IMR-90 (cell line): ENCODE measurements around the gene EFCAB8. TPM values are rescaled to one million over a fixed set of nuclear protein-coding genes. Genes with fewer than 3 reads are reported as not detected.

ENCODE experiments used
- ATAC-seq: fragments of 200-7000 bp; cut with Tn5 transposase; 2 replicates; pipeline ENCODE4 v1.9.1; 2020; ENCODE audit warnings: low read depth, mild to moderate bottlenecking, moderate library complexity
- BruUV-seq: library from RNA; stranded (reverse); fragments of 400-500 nt; replicated peaks from 2 replicates; lab custom pipeline; 2021; lab: Mats Ljungman, UMichigan
- CTCF ChIA-PET: fragments of 300-600 bp; formaldehyde crosslinking; extraction: SDS; loops from one replicate; lab custom pipeline; 2021; ENCODE audit warnings: antibody characterized with exemption; lab: Yijun Ruan, JAX
- POLR2A ChIA-PET: fragments of 300-600 bp; sonication (Branson Sonifier 250); formaldehyde crosslinking; loops from one replicate; lab custom pipeline; 2022; ENCODE audit warnings: antibody characterized with exemption; ENCODE audit not compliant: unreplicated experiment; lab: Charles Lee
- DNase-seq: peaks from one replicate; pipeline ENCODE4 v3.0.0; 2013
- H2AFZ ChIP-seq: replicated peaks from 2 replicates; pipeline ENCODE3; 2013; ENCODE audit warnings: low read length, mild to moderate bottlenecking; ENCODE audit not compliant: poor library complexity
- H2AK5ac ChIP-seq: 2 replicates; pipeline ENCODE4 v1.6.1; 2013; ENCODE audit warnings: low read depth, low read length, inconsistent platforms
- H2AK9ac ChIP-seq: replicated peaks from 2 replicates; pipeline ENCODE3; 2013; ENCODE audit warnings: mild to moderate bottlenecking, low read depth, low read length, moderate library complexity; ENCODE audit not compliant: poor library complexity
- H2BK120ac ChIP-seq: 2 replicates; pipeline ENCODE4 v1.6.1; 2013; ENCODE audit warnings: low read depth, low read length, inconsistent platforms
- H2BK15ac ChIP-seq: 3 replicates; pipeline ENCODE4 v1.6.1; 2013; ENCODE audit warnings: low read depth, low read length, inconsistent platforms
- H2BK20ac ChIP-seq: 2 replicates; pipeline ENCODE4 v1.6.1; 2013; ENCODE audit warnings: low read depth, mild to moderate bottlenecking, inconsistent platforms, low read length, moderate library complexity
- H2BK5ac ChIP-seq: 2 replicates; pipeline ENCODE4 v1.6.1; 2013; ENCODE audit warnings: mild to moderate bottlenecking, low read depth, low read length, inconsistent platforms; ENCODE audit not compliant: poor library complexity, severe bottlenecking
- H3K14ac ChIP-seq: replicated peaks from 2 replicates; pipeline ENCODE4 v1.6.1; 2013; ENCODE audit warnings: low read depth, low read length, inconsistent platforms
- H3K18ac ChIP-seq: 2 replicates; pipeline ENCODE4 v1.6.1; 2013; ENCODE audit warnings: low read depth, low read length, control low read depth
- H3K23ac ChIP-seq: 2 replicates; pipeline ENCODE4 v1.6.1; 2013; ENCODE audit warnings: low read depth, low read length, inconsistent platforms
- H3K27ac ChIP-seq: 2 replicates; pipeline ENCODE4 v1.5.1; 2013; ENCODE audit warnings: mild to moderate bottlenecking, control low read depth, low read length; ENCODE audit not compliant: insufficient read depth
- H3K27me3 ChIP-seq: 2 replicates; pipeline ENCODE4 v1.6.1; 2013; ENCODE audit warnings: low read length; ENCODE audit not compliant: control insufficient read depth, insufficient read depth
- H3K36me3 ChIP-seq: 2 replicates; pipeline ENCODE4 v1.6.1; 2013; ENCODE audit warnings: low read length, mixed read lengths; ENCODE audit not compliant: control insufficient read depth, insufficient read depth
- H3K4ac ChIP-seq: 2 replicates; pipeline ENCODE4 v1.6.1; 2013; ENCODE audit warnings: low read depth, low read length, inconsistent platforms
- H3K4me1 ChIP-seq: 2 replicates; pipeline ENCODE4 v1.6.1; 2013; ENCODE audit warnings: low read length, mixed read lengths; ENCODE audit not compliant: control insufficient read depth, insufficient read depth
- H3K4me2 ChIP-seq: 2 replicates; pipeline ENCODE4 v1.6.1; 2013; ENCODE audit warnings: low read depth, mild to moderate bottlenecking, control low read depth, low read length, moderate library complexity
- H3K4me3 ChIP-seq: 2 replicates; pipeline ENCODE4 v1.5.1; 2013; ENCODE audit warnings: low read depth, mild to moderate bottlenecking, control low read depth, low read length, moderate library complexity; ENCODE audit not compliant: insufficient read depth
- H3K56ac ChIP-seq: 2 replicates; pipeline ENCODE4 v1.6.1; 2013; ENCODE audit warnings: low read length, inconsistent platforms; ENCODE audit not compliant: insufficient read depth; ENCODE audit errors: extremely low read depth
- H3K79me1 ChIP-seq, 2 experiments: 2 replicates each; pipeline ENCODE4 v1.6.1; 2013; ENCODE audit warnings: low read length in 2 of 2, inconsistent platforms in 1 of 2, low read depth in 1 of 2
- H3K9ac ChIP-seq: 2 replicates; pipeline ENCODE4 v1.6.1; 2013; ENCODE audit warnings: low read depth, low read length, control low read depth
- H3K9me1 ChIP-seq: 2 replicates; pipeline ENCODE4 v1.6.1; 2013; ENCODE audit warnings: low read length, inconsistent platforms; ENCODE audit not compliant: insufficient read depth
- H3K9me3 ChIP-seq: 2 replicates; pipeline ENCODE4 v1.6.1; 2013; ENCODE audit warnings: low read length; ENCODE audit not compliant: control insufficient read depth, insufficient read depth
- H4K20me1 ChIP-seq: 2 replicates; pipeline ENCODE4 v1.6.1; 2013; ENCODE audit warnings: low read length, inconsistent platforms; ENCODE audit not compliant: insufficient read depth
- H4K5ac ChIP-seq: 2 replicates; pipeline ENCODE4 v1.6.1; 2013; ENCODE audit warnings: mild to moderate bottlenecking, low read depth, low read length, control low read depth
- H4K8ac ChIP-seq, 2 experiments: 2 replicates each; pipeline ENCODE4 v1.6.1; 2013; ENCODE audit warnings: low read depth in 2 of 2, low read length in 2 of 2, control low read depth in 1 of 2, inconsistent platforms in 1 of 2
- H4K91ac ChIP-seq: 2 replicates; pipeline ENCODE4 v1.6.1; 2013; ENCODE audit warnings: low read depth, low read length, inconsistent platforms; ENCODE audit not compliant: insufficient read depth
- CEBPB ChIP-seq: IDR thresholded peaks from 2 replicates; pipeline ENCODE4 v1.6.1; 2012; ENCODE audit warnings: low read depth, low read length, improper control_type of control experiment
- ELK1 ChIP-seq: fragments of 150-350 bp; IDR thresholded peaks from 2 replicates; pipeline ENCODE4 v1.6.1; 2016; ENCODE audit warnings: low read depth, mild to moderate bottlenecking, low read length, moderate library complexity, borderline replicate concordance
- RAD21 ChIP-seq: IDR thresholded peaks from 2 replicates; pipeline ENCODE4 v1.6.1; 2012; ENCODE audit warnings: low read length, improper control_type of control experiment
- RCOR1 ChIP-seq: IDR thresholded peaks from 2 replicates; pipeline ENCODE4 v1.6.1; 2012; ENCODE audit warnings: mild to moderate bottlenecking, low read length, improper control_type of control experiment; ENCODE audit not compliant: insufficient replicate concordance
- USF2 ChIP-seq: fragments of 150-350 bp; IDR thresholded peaks from 2 replicates; pipeline ENCODE4 v1.6.1; 2017; ENCODE audit warnings: mild to moderate bottlenecking, antibody characterized with exemption, low read length, low read depth
- WGBS, 2 experiments: methylation state at CpG; one replicate each; pipeline versions ENCODE4 v1.1.5 to v1.1.7; 2013; ENCODE audit warnings: missing lambda C conversion rate in 2 of 2; ENCODE audit not compliant: insufficient read length in 1 of 2; ENCODE audit errors: extremely low coverage in 2 of 2; 5-methylcytosine and 5-hydroxymethylcytosine counted together
- dilution Hi-C: fragments of 300-500 bp; cut with HindIII; formaldehyde crosslinking; loops from one replicate; pipeline ENCODE4 v1.14.3; 2018; ENCODE audit warnings: low sequenced_read_pairs; ENCODE audit not compliant: unreplicated experiment
- in situ Hi-C: fragments of 300-500 bp; cut with MboI; formaldehyde crosslinking; loops from 3 replicates; pipeline ENCODE4 v1.14.3; 2019; ENCODE audit warnings: low sequenced_read_pairs, inconsistent platforms, mixed read lengths
- intact Hi-C: fragments of 100-400 bp; cut with micrococcal nuclease; formaldehyde crosslinking; loops from 2 replicates; pipeline ENCODE4 v1.10.0; 2022
- polyA plus RNA-seq, 3 experiments: library from polyadenylated mRNA; depleted of rRNA; stranded (reverse); fragments of >200 nt; gene quantifications; 2 replicates each; pipeline ENCODE4 v1.2.3, GENCODE V29; 2012; ENCODE audit warnings: low replicate concordance in 1 of 3
- total RNA-seq: library from RNA; depleted of rRNA; stranded (reverse); fragments of >200 nt; gene quantifications from 2 replicates; pipeline ENCODE4 v1.2.3, GENCODE V29; 2012

The EFCAB8 gene
- total and polyA plus RNA-seq, 2 of the 4 experiments (the other 2 are of a cell fraction) = not detected

GRCh38 chr20:32883081-32883480 is 24.4 kb downstream of the EFCAB8 start:
- POLR2A ChIA-PET = no interaction called here
- dilution Hi-C loops = no loop called here
- H3K79me1 ChIP-seq = no peaks in the 10 kb centered on the region

More at GRCh38 chr20:32883081-32883480, 24.4 kb downstream of the EFCAB8 start:
- CTCF ChIA-PET = no interaction called here
- Histone ChIP-seq H3K27ac (no peak overlapping the region), H3K4me3 (no peak overlapping the region), H3K56ac (no peak overlapping the region), H2BK5ac (no peak overlapping the region), H3K4me2 (no peak overlapping the region), H3K18ac (no peak overlapping the region), H2BK15ac (no peak overlapping the region), H2AK9ac (no peak overlapping the region), H2BK120ac (no peak overlapping the region), H3K9me3 (no peaks in the 10 kb centered on the region), H2AK5ac (no peak overlapping the region), H4K5ac (no peak overlapping the region), H3K9ac (no peak overlapping the region), H3K23ac (no peak overlapping the region), H3K14ac (no peak overlapping the region), H4K8ac (no peak overlapping the region), H3K36me3 (no peaks in the 10 kb centered on the region), H3K27me3 (peaks cover 2% of the 10 kb centered on the region; the same call in 1 of the 2 replicates), H3K9me1 (peaks cover 2% of the 10 kb centered on the region; the same call in 1 of the 2 replicates), H4K91ac (no peak overlapping the region), H2BK20ac (no peak overlapping the region), H3K4me1 (no peaks in the 10 kb centered on the region), H4K20me1 (no peaks in the 10 kb centered on the region; the same call in 1 of the 2 replicates), H2AFZ (no peak overlapping the region), H3K4ac (no peak overlapping the region)
- 81% methylated on average over 4 of the region's 5 CpGs; no CpG with 5 or more reads in 1 of the 2 experiments for WGBS, 2 experiments
- no TSS peak for BruUV-seq
- ATAC-seq (no peak), DNase-seq (no peak)
- intact Hi-C loops = no loop called here
- in situ Hi-C loops = no loop called here
- no peak for TF ChIP-seq USF2
- no peak for TF ChIP-seq RAD21
- TF ChIP-seq CEBPB = no peak
- TF ChIP-seq RCOR1 = no peak
- no peak for TF ChIP-seq ELK1
